Keratinocyte (primary cell): ENCODE data around the gene LRRC4C. TPM values are rescaled to one million over a fixed set of nuclear protein-coding genes. Genes with fewer than 3 reads are reported as not detected.

Source experiments
- DNase-seq: peaks from one replicate; pipeline ENCODE4 v3.0.0-alpha.2; 2011; ENCODE audit warnings: low read depth, missing footprints, low spot score
- FAIRE-seq: peaks from 2 replicates; lab custom pipeline; 2011; peaks lifted over from hg19 to GRCh38; lab: Jason Lieb, UNC
- H2AFZ ChIP-seq: 2 replicates; pipeline ENCODE4 v1.6.0; 2012; ENCODE audit warnings: low read length, control low read depth, inconsistent platforms; ENCODE audit not compliant: control insufficient read depth
- H3K27ac ChIP-seq: 2 replicates; pipeline ENCODE4 v1.5.1; 2011; ENCODE audit warnings: low read length; ENCODE audit not compliant: control insufficient read depth, insufficient read depth
- H3K27me3 ChIP-seq: 3 replicates; pipeline ENCODE4 v1.6.0; 2011; ENCODE audit warnings: low read length; ENCODE audit not compliant: control insufficient read depth, insufficient read depth; ENCODE audit errors: extremely low read depth
- H3K36me3 ChIP-seq, 2 experiments: 2 replicates in 1 of 2; 3 replicates in 1 of 2; pipeline ENCODE4 v1.5.1; 2011; ENCODE audit warnings: low read length in 2 of 2, mild to moderate bottlenecking in 1 of 2; ENCODE audit not compliant: control insufficient read depth in 2 of 2, insufficient read depth in 2 of 2; ENCODE audit errors: extremely low read depth in 1 of 2
- H3K4me1 ChIP-seq: 3 replicates; pipeline ENCODE4 v1.5.1; 2011; ENCODE audit warnings: low read length; ENCODE audit not compliant: control insufficient read depth, insufficient read depth; ENCODE audit errors: extremely low read depth
- H3K4me2 ChIP-seq: 3 replicates; pipeline ENCODE4 v1.6.0; 2011; ENCODE audit warnings: low read depth, low read length; ENCODE audit not compliant: control insufficient read depth, insufficient read depth; ENCODE audit errors: extremely low read depth
- H3K4me3 ChIP-seq, 3 experiments: fragments of 200-600 bp in 1 of 3; sonication (generic) in 1 of 3; 2 replicates in 2 of 3; 3 replicates in 1 of 3; pipeline ENCODE4 v1.5.1; 2011 to 2016; ENCODE audit warnings: low read length in 3 of 3, mild to moderate bottlenecking in 3 of 3, control low read depth in 2 of 3, inconsistent platforms in 1 of 3, low read depth in 1 of 3, mixed read lengths in 1 of 3, mixed run types in 1 of 3, moderate library complexity in 1 of 3; ENCODE audit not compliant: control insufficient read depth in 2 of 3, insufficient read depth in 2 of 3; ENCODE audit errors: extremely low read depth in 1 of 3
- H3K79me2 ChIP-seq: 2 replicates; pipeline ENCODE4 v1.6.0; 2012; ENCODE audit warnings: low read length; ENCODE audit not compliant: control insufficient read depth, insufficient read depth
- H3K9ac ChIP-seq: 3 replicates; pipeline ENCODE4 v1.6.0; 2011; ENCODE audit warnings: low read length; ENCODE audit not compliant: control insufficient read depth, insufficient read depth; ENCODE audit errors: extremely low read depth
- H3K9me1 ChIP-seq: 3 replicates; pipeline ENCODE4 v1.6.0; 2011; ENCODE audit warnings: low read length; ENCODE audit not compliant: control insufficient read depth, insufficient read depth; ENCODE audit errors: extremely low read depth
- H3K9me3 ChIP-seq: 2 replicates; pipeline ENCODE4 v1.5.1; 2012; ENCODE audit warnings: low read depth, low read length; ENCODE audit not compliant: control insufficient read depth
- H4K20me1 ChIP-seq: 3 replicates; pipeline ENCODE4 v1.6.0; 2011; ENCODE audit warnings: low read length; ENCODE audit not compliant: control insufficient read depth, insufficient read depth; ENCODE audit errors: extremely low read depth
- CTCF ChIP-seq, 3 experiments: IDR thresholded peaks in 1 of 3; conservative IDR thresholded peaks in 1 of 3; optimal IDR thresholded peaks in 1 of 3; 2 replicates in 2 of 3; 3 replicates in 1 of 3; pipeline versions ENCODE3 to v1.5.1; 2011; ENCODE audit warnings: low read length in 3 of 3, mild to moderate bottlenecking in 3 of 3, moderate library complexity in 2 of 3, control low read depth in 1 of 3, inconsistent platforms in 1 of 3; ENCODE audit not compliant: insufficient read depth in 2 of 3; ENCODE audit errors: extremely low read depth in 1 of 3
- EZH2 ChIP-seq: IDR thresholded peaks from one replicate; pipeline ENCODE4 v1.6.1; 2012; ENCODE audit warnings: inconsistent platforms, mild to moderate bottlenecking, low read length, moderate library complexity
- dilution Hi-C: fragments of 300-500 bp; cut with MboI; formaldehyde crosslinking; loops from one replicate; pipeline ENCODE4 v1.7.0; 2020; ENCODE audit warnings: low sequenced_read_pairs; ENCODE audit not compliant: extremely low pct_ligation_motif_present
- polyA plus RNA-seq, 5 experiments: library from polyadenylated mRNA; depleted of rRNA in 3 of 5; stranded (reverse) in 3 of 5; stranded (forward) in 1 of 5; unstranded in 1 of 5; fragments of >200 nt; gene quantifications; 1 replicate in 1 of 5; 2 replicates in 3 of 5; 3 replicates in 1 of 5; pipeline versions ENCODE4 v1.2.1 to v1.2.3, GENCODE V29; 2011 to 2012; ENCODE audit warnings: missing spikeins in 2 of 5, low read depth in 1 of 5, low replicate concordance in 1 of 5

LRRC4C gene
- polyA plus RNA-seq, 1 donor (not counting 4 experiments of a cell fraction or from before 2014, with no cell fraction given): not detected

DNA sequence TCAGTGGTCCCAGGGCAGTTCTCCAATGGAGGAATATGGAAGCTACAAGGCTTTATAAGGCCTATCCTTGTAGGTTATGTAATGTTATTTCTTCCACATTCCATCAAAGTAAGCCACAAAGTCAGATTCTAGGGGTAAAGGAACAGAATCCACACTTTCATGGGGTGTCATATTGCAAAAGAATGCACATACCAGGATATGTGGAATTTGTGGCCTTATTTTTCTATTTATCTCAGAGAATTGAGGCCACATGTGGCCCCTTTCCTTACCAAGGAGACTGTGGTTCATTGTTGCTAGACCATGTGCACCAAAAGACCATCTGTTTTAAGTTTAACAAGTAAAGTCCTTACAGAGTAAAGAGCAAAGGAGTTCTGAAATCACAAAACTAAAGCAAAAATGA, 12.9 kb downstream of the LRRC4C start:
- H3K9ac ChIP-seq: no peak overlapping the region
- no peaks in the 10 kb centered on the region for H3K36me3 ChIP-seq
- H3K27ac ChIP-seq: no peak overlapping the region
- dilution Hi-C loops: no loop called here
- no peaks in the 10 kb centered on the region for H3K27me3 ChIP-seq
- no peaks in the 10 kb centered on the region for H4K20me1 ChIP-seq
- no peaks in the 10 kb centered on the region for H3K9me3 ChIP-seq
- H3K79me2 ChIP-seq: no peaks in the 10 kb centered on the region
- DNase-seq: no peak
- H3K4me2 ChIP-seq: no peak overlapping the region
- no peaks in the 10 kb centered on the region for H3K4me1 ChIP-seq
- no peak for TF ChIP-seq EZH2
- no peak for TF ChIP-seq CTCF (optimal IDR thresholded peaks at IDR 0.05 in 1 of 3, IDR thresholded peaks at IDR 0.05 in 1 of 3, conservative IDR thresholded peaks at IDR 0.05 in 1 of 3; ENCODE audit: extremely low read depth in 1 of 3, insufficient read depth in 2 of 3, low read length in 3 of 3)
- no peaks in the 10 kb centered on the region for H3K9me1 ChIP-seq
- FAIRE-seq: no peak
- no peak overlapping the region for H3K4me3 ChIP-seq
- H2AFZ ChIP-seq: no peak overlapping the region

DNA sequence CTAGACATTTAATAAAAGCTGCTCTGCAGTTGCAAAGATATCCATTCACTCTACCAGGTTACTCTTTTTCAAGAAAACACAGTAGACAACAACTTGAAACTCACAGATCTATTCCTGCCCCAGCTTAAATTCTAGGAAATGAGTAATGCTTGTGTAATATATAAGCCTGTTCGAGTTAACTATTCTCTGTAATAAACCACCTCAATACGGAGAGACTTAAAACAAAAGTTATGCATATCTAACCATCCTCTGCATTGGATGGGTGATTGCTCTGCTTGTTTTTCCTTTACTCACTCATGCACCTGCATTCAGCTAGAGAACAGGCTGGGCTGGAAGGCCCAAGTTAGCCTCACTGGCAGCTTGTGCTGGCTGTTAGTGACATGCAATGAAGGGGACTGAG, 13.3 kb downstream of the LRRC4C start:
- DNase-seq (no peak), FAIRE-seq (no peak)
- H3K79me2 ChIP-seq: no peaks in the 10 kb centered on the region
- H2AFZ ChIP-seq: no peak overlapping the region
- no peaks in the 10 kb centered on the region for H4K20me1 ChIP-seq
- no peak overlapping the region for H3K4me2 ChIP-seq
- no peaks in the 10 kb centered on the region for H3K9me1 ChIP-seq
- no peaks in the 10 kb centered on the region for H3K4me1 ChIP-seq
- no peak for TF ChIP-seq EZH2
- TF ChIP-seq CTCF (optimal IDR thresholded peaks at IDR 0.05 in 1 of 3, IDR thresholded peaks at IDR 0.05 in 1 of 3, conservative IDR thresholded peaks at IDR 0.05 in 1 of 3; ENCODE audit: extremely low read depth in 1 of 3, insufficient read depth in 2 of 3, low read length in 3 of 3): no peak
- no peaks in the 10 kb centered on the region for H3K27me3 ChIP-seq
- dilution Hi-C loops: no loop called here
- no peak overlapping the region for H3K27ac ChIP-seq
- no peak overlapping the region for H3K9ac ChIP-seq
- no peak overlapping the region for H3K4me3 ChIP-seq
- no peaks in the 10 kb centered on the region for H3K36me3 ChIP-seq
- no peaks in the 10 kb centered on the region for H3K9me3 ChIP-seq
